Fibroblast of the aortic adventitia (primary cell): ENCODE measurements around the gene CAMKK2. TPM values are rescaled to one million over a fixed set of nuclear protein-coding genes. Genes with fewer than 3 reads are reported as not detected.

Experiments
- DNase-seq: peaks from one replicate; pipeline ENCODE4 v3.0.0-alpha.2; 2010; ENCODE audit warnings: low read depth
- H3K4me3 ChIP-seq: 2 replicates; pipeline ENCODE4 v1.5.1; 2011; ENCODE audit warnings: low read depth, mild to moderate bottlenecking, control low read depth, low read length, moderate library complexity
- total RNA-seq: library from RNA; depleted of rRNA; stranded (reverse); fragments of >200 nt; gene quantifications from 2 replicates; pipeline ENCODE4 v1.2.3, GENCODE V29; 2012; ENCODE audit warnings: low replicate concordance
- TF ChIP-seq, protein P1 (sequence below): IDR thresholded peaks from 2 replicates; pipeline ENCODE4 v1.5.1; 2011; ENCODE audit warnings: mild to moderate bottlenecking, low read length, control low read depth, inconsistent platforms; ENCODE audit not compliant: insufficient read depth

CAMKK2 gene
- total RNA-seq, 1 donor: 23.8 TPM

DNA sequence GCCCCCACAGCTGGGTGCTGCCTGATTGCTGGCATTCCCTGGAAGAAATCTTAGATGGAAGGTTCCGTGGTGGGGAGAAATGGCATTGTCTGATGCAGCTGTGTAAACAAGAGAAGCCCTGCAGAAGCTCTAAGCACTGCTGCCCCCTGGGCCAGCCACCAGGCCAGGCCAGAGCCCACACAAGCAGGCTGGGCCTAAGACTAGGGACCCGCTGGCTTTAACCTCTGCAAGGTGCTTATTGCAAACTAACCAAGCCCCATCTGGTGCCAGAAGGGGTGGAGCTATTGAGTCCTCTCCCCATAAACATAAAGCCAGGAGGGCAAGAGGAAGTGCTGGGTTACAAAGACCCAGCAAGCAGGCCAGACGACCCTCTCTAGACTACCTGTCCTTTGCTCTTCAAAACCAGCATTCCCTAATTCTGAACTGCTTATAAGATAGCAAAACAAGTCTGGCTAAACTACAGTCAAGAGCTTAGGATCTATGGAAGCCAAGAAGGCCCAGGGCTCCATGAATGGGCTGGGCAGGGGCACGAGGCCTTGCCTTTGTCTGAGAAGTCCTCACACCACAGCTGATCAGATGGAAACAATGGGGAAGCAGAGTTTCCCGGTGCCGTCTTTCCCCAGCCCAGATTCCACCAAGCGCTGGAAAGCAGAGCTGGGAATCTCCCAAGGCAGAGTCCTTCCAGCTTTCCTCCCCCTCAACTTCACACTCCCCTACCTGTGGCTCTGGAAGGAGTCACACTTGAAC lies 57.7 kb downstream of the CAMKK2 start:
- TF ChIP-seq, protein P1, sequence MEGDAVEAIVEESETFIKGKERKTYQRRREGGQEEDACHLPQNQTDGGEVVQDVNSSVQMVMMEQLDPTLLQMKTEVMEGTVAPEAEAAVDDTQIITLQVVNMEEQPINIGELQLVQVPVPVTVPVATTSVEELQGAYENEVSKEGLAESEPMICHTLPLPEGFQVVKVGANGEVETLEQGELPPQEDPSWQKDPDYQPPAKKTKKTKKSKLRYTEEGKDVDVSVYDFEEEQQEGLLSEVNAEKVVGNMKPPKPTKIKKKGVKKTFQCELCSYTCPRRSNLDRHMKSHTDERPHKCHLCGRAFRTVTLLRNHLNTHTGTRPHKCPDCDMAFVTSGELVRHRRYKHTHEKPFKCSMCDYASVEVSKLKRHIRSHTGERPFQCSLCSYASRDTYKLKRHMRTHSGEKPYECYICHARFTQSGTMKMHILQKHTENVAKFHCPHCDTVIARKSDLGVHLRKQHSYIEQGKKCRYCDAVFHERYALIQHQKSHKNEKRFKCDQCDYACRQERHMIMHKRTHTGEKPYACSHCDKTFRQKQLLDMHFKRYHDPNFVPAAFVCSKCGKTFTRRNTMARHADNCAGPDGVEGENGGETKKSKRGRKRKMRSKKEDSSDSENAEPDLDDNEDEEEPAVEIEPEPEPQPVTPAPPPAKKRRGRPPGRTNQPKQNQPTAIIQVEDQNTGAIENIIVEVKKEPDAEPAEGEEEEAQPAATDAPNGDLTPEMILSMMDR: no peak
- DNase-seq: no peak
- H3K4me3 ChIP-seq: no peak overlapping the region

- TF ChIP-seq, protein P1: no peak
- DNase-seq: no peak
- no peak overlapping the region for H3K4me3 ChIP-seq
These were observed 58.4 kb downstream of the CAMKK2 start for GRCh38 chr12:121238086-121238485.

GRCh38 chr12:121237415-121237814 lies 59.1 kb downstream of the CAMKK2 start:
- TF ChIP-seq, protein P1: no peak
- H3K4me3 ChIP-seq: no peak overlapping the region
- no peak for DNase-seq

DNA sequence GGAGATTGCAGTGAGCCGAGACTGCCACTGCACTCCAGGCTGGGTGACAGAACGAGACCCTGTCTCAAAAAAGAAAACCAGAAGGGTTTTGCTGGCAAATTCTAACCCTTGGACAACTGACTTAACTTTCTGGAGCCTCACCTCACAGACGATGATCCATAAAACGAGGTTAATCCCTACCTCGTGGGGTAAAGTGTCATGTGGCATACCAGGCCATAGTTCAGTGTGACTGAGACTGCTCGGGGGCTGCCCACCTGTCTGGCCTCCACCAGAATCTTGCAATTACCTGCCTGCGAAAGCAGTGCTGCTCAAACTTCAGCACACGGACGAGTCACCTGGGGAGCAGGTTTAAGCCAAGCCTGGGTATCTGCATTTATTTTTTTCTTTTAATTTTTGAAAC lies 59.7 kb downstream of the CAMKK2 start:
- no peak overlapping the region for H3K4me3 ChIP-seq
- no peak for DNase-seq
- TF ChIP-seq, protein P1: no peak

GRCh38 chr12:121233628-121234020 lies 62.9 kb downstream of the CAMKK2 start:
- no peak overlapping the region for H3K4me3 ChIP-seq
- TF ChIP-seq, protein P1: no peak
- no peak for DNase-seq

DNA sequence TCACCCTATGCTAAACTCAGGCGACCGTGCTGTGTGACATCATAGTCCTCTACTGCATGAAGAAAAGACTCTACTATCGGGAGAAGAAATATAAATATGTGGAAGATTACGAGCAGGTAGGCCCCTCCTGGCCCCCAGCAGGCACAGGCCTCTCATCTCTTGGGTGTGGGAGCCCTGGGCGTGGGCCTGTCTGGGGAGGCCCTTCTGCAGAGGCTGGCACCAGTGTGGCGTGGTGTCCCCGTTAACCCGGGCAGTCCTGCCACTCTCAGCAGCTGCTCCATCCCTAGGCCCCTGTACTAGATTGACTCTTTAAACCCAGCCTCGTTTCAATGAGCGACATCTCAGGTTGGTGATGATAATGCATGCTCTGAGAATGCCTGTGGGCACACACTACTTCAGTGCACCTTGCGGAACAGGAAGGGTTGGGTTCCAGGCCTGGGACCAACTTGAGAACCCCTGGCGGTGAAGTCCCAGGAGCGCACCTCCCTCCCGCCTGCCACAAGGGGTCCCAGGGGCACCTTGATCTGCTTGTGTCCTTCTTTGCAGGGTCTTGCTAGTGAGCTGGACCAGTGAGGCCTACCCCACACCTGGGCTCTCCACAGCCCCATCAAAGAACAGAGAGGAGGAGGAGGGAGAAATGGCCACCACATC lies 63.4 kb downstream of the CAMKK2 start:
- no peak for DNase-seq
- TF ChIP-seq, protein P1: no peak
- H3K4me3 ChIP-seq: no peak overlapping the region

DNA sequence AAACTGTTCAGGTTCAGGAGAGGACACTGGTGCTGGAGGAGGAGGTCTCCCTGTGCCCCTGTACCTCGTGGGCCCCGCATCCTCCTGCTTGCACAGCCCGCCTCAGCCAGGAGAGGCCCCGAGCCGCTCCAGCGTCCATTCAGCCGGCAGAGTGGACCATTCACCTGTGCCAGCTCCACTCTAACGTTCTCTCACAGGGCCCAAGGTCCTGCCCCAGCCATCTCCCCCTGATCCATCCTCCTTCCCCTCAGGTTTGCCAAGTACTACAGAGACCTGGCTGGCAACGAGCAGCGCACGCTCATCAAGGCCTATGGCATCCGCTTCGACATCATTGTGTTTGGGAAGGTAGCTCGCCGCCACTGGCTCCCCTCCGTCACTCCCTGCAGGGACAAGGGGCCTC lies 64.3 kb downstream of the CAMKK2 start:
- H3K4me3 ChIP-seq: no peak overlapping the region
- DNase-seq: no peak
- TF ChIP-seq, protein P1: no peak
